GM21381 (cell line): Measurements from ENCODE around the gene JAK3.

Experiments used
- ATAC-seq: cut with Tn5 transposase; IDR thresholded peaks from one replicate; pipeline ENCODE4 v1.9.1; 2021; ENCODE audit warnings: mild to moderate bottlenecking, moderate library complexity; ENCODE audit not compliant: unreplicated experiment

The JAK3 gene

GRCh38 chr19:17866312-17866963 lies 18.7 kb upstream of the JAK3 start:
- no peak for ATAC-seq

GRCh38 chr19:17865364-17866311 lies 17.9 kb upstream of the JAK3 start:
- ATAC-seq: no peak

- no peak for ATAC-seq
Observed at GRCh38 chr19:17863520-17864182, 15.9 kb upstream of the JAK3 start.

GRCh38 chr19:17862711-17863519 lies 15.1 kb upstream of the JAK3 start:
- no peak for ATAC-seq

GRCh38 chr19:17861542-17862402 lies 14.0 kb upstream of the JAK3 start:
- no peak for ATAC-seq

DNA sequence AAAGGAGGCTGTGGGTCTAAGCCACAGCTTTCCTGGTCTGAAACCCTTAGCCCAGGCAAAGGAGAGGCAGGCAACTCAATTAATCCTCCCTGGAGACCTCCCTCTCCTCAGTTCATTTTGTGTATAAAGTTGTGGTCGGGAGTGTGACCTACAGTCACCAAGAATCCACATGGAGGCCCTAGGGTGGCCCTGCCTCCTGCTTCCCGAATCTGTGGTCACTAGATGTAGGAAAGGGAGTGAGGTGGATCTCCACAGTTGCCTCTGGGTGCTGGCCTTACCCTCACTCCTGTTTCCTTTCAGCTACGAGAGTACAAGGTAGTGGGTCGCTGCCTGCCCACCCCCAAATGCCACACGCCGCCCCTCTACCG lies 13.2 kb upstream of the JAK3 start:
- no peak for ATAC-seq

GRCh38 chr19:17860331-17860992 lies 12.7 kb upstream of the JAK3 start:
- ATAC-seq: no peak

DNA sequence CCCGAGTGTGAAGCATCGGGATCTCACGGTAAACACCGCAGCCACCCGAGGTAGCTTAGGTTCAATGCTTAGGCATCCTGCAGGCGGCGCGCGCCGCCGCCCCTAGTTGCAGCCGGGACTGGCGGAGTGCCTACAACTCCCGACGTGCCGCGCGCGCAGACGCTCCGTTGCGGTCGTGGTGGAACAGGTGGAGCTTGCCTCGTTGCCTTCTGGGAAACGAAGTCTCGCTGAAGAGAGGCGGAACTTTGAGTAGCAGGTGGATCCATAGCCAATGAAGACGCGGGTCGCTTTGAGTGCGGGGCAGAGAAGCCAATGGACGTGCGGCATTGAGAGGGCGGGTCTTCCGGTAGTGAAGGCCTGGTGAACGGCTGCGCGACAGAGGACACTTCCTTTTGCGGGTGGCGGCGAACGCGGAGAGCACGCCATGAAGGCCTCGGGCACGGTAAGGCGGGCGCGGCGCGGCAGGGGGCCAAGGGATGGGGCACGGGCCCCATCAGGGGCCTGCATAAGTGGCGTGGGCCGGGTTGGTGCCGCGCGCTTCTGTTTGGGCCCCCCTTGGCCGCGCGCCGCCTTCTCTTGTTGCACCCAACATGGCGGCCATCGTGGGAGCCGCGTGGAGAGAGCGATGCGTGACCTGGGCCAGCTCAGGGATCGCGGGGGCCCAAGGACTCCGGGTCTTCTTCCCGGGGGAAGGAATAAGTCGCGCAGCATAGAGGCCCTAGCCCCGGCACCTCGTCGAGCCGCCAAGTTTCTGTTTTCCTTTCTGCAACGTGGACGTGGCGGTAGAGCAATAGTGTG lies 11.9 kb upstream of the JAK3 start, which contains the start of gene RPL18A:
TSS of gene RPL18A (plus strand) at position 378 of the 798 bp plus-strand sequence. CDS start at position 425, 47 bp downstream.
- peak; percentile 92 for ATAC-seq

DNA sequence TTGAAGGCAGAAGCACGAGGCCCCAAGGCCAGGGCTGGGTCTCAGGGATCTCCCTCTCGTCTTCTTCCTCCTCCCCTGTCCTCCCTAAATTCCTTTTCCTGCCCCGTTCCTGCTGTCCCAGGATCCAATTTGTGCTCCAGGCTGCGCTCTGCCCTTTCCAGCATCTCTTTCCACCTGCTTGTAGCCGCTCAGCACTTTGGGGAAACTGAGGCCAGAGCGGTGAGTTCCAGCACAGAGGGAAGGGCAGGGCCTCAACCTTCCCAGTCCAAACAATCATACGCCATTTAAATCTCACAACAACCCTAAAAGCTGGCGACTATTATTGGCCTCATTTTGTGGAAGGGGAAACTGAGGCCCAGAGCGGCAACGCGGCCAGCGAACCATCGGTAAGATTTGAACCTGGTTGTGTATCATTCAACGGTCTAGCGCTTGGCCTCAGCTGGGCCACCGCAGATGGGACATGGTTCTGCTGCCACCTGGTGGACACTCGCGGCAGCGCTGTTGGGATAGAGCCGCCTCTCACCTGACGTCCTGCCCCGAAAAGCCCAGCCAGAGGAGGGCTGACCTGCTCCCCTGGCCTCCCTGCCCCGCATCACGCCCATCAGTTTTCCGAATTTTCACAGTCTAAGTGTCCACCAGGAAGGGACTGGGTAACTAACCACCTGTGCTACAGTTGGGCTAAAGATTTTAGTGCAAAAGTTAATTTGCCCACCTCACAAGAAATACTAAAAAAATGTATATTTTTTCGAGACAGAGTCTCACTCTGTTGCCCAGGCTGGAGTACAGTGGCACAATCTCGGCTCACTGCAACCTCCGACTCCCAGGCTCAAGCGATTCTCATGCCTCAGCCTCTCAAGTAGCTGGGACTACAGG lies 7.7 kb upstream of the JAK3 start:
- no peak for ATAC-seq

DNA sequence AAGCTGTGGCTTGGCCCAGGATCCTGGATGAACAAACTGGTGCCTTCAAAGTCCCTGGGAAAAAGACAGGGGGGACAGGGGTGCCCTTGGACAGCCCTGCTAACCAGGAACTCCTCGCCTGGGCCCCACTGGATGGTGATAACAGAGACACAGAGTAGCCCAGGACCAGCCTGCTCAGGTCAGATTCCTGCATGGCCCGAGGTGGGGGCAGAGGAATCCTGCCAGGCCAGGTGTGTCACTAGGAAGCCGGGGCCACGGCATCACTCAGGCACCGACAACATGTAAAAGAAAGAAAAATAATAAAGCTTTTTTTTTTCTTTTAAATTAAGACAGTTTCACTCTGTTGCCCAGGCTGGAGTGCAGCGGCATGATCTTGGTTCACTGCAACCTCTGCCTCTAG lies 6.3 kb upstream of the JAK3 start:
- no peak for ATAC-seq

DNA sequence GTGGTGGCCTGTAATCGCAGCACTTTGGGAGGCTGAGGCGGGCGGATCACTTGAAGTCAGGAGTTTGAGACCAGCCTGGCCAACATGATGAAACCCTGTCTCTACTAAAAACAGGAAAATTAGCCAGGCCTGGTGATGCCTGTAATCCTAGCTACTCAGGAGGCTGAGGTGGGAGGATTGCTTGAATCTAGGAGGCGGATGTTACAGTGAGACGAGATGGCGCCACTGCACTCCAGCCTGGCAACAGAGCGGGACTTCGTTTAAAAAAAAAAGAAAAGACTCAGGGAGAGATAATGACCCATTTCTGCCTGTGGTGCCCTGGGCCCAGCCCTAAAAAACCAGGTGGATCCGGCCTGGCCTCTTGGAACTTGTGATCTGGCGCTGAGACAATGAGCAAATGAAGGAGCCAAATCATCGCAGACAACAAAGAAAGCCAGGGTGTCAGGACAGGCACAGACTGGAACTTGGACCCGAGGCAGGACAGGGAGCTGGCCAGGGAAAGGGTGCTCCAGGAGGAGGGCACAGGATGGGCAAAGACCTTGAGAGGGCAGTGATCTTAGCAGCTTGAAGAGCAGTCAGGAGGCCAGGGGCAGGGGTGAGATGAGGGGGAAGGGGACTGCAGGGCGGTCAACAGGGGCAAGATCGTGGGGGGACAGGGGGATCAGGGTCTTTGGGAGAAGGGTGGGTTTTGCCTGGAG lies 962 bp upstream of the JAK3 start:
- no peak for ATAC-seq

- ATAC-seq: no peak
Observed at GRCh38 chr19:17846146-17846545, 1.6 kb downstream of the JAK3 start.

DNA sequence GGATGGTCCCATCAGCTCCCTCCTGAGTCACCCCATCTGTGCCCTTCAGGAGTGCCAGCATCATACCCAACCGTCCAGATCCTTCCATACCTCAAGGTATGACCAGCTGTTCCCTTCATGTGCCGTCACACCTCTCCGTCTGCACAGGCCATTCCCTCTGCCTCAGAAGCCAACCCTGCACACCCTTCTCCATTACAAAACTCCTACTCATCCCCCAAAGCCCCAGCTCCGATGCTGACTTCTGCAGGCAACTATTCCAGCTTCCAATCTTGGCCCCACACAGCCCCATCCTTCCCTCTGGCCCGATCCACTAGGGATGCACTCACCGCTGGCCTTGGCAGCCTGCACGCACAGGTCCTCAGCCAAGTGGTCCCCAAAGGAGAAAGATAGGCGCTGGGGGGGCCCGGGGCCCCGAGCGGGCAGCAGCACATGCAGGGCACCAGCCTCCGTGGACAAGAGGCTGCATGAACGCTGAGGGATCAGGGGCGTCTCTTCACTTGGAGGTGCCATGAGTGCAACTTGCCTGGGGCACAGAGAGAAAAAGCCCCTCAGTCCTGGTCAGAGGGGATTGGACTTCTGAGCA lies 3.8 kb downstream of the JAK3 start:
- no peak for ATAC-seq

GRCh38 chr19:17843292-17843827 lies 4.4 kb downstream of the JAK3 start:
- no peak for ATAC-seq

GRCh38 chr19:17842663-17843291 lies 5.0 kb downstream of the JAK3 start:
- ATAC-seq: no peak
